Uterus (tissue), 4 donors: Measurements from ENCODE around the gene KLHL28. TPM values are rescaled to one million over a fixed set of nuclear protein-coding genes. Genes with fewer than 3 reads are reported as not detected.
A peak's percentile ranks its signal among the peaks of the same experiment; 100 is the strongest.

Experiments used
- DNase-seq, 2 donors: peaks; one replicate each; pipeline ENCODE4 v3.0.0-alpha.2; 2019 to 2020
- H3K27ac ChIP-seq, 2 donors: fragments of 200-600 bp; sonication (generic); 1 replicate in 1 of 2; 2 replicates in 1 of 2; pipeline ENCODE4 v1.5.1; 2016 to 2018
- H3K27me3 ChIP-seq, 2 donors: fragments of 200-600 bp; sonication (generic); one replicate each; pipeline ENCODE4 v1.5.1; 2018 to 2019; ENCODE audit warnings: control low read depth in 1 of 2
- H3K36me3 ChIP-seq, 2 donors: fragments of 200-600 bp; sonication (generic); one replicate each; pipeline ENCODE4 v1.5.1; 2019; ENCODE audit warnings: control low read depth in 1 of 2
- H3K4me1 ChIP-seq, 2 donors: fragments of 200-600 bp; sonication (generic); one replicate each; pipeline ENCODE4 v1.5.1; 2018 to 2019; ENCODE audit warnings: control low read depth in 1 of 2
- H3K4me3 ChIP-seq, 2 donors: fragments of 200-600 bp; sonication (generic); 1 replicate in 1 of 2; 2 replicates in 1 of 2; pipeline ENCODE4 v1.5.1; 2018 to 2019; ENCODE audit warnings: mild to moderate bottlenecking in 1 of 2
- H3K9me3 ChIP-seq, 2 donors: fragments of 200-600 bp; sonication (generic); one replicate each; pipeline ENCODE4 v1.5.1; 2019; ENCODE audit warnings: control low read depth in 1 of 2
- POLR2A ChIP-seq, 2 donors: fragments of 450-650 bp; IDR thresholded peaks; one replicate each; pipeline ENCODE4 v1.6.1; 2016; ENCODE audit warnings: antibody characterized with exemption in 2 of 2, mild to moderate bottlenecking in 1 of 2, moderate library complexity in 1 of 2
- intact Hi-C: fragments of 100-400 bp; cut with DNase I; formaldehyde crosslinking; loops from one replicate; pipeline ENCODE4 v1.15.1; 2023; ENCODE audit warnings: low total_unique reads
- total RNA-seq, 4 donors: library from RNA; depleted of rRNA in 3 of 4; stranded (reverse); fragments of >200 nt in 3 of 4; gene quantifications; one replicate each; pipeline versions ENCODE4 v1.1.0 to v1.2.4, GENCODE V29; 2014 to 2023
- TF ChIP-seq, protein P1 (sequence below), 4 experiments: fragments of 200-600 bp in 2 of 4; fragments of 450-650 bp in 2 of 4; sonication (generic) in 2 of 4; IDR thresholded peaks; one replicate each; pipeline ENCODE4 v1.5.1; 2016 to 2019; ENCODE audit warnings: antibody characterized with exemption in 4 of 4, mild to moderate bottlenecking in 2 of 4, moderate library complexity in 1 of 4
- donor health status: DM: yes; HTN: yes; CAD: no.

KLHL28 gene
- total RNA-seq, 4 donors from 2014 or later = 3.6 to 40.2 (median 16.0) TPM

- H3K27ac ChIP-seq = no peak overlapping the region
- H3K27me3 ChIP-seq = no peaks in the 10 kb centered on the region
- peaks cover 0 to 10% of the 10 kb centered on the region in 2 donors for H3K4me1 ChIP-seq
- peak overlapping the region; percentile 66 to 75 for H3K4me3 ChIP-seq
- H3K36me3 ChIP-seq = no peaks in the 10 kb centered on the region
- no peaks in the 10 kb centered on the region for H3K9me3 ChIP-seq
- no peak for DNase-seq
- no peak for TF ChIP-seq POLR2A (IDR thresholded peaks at IDR 0.05)
- TF ChIP-seq, protein P1, sequence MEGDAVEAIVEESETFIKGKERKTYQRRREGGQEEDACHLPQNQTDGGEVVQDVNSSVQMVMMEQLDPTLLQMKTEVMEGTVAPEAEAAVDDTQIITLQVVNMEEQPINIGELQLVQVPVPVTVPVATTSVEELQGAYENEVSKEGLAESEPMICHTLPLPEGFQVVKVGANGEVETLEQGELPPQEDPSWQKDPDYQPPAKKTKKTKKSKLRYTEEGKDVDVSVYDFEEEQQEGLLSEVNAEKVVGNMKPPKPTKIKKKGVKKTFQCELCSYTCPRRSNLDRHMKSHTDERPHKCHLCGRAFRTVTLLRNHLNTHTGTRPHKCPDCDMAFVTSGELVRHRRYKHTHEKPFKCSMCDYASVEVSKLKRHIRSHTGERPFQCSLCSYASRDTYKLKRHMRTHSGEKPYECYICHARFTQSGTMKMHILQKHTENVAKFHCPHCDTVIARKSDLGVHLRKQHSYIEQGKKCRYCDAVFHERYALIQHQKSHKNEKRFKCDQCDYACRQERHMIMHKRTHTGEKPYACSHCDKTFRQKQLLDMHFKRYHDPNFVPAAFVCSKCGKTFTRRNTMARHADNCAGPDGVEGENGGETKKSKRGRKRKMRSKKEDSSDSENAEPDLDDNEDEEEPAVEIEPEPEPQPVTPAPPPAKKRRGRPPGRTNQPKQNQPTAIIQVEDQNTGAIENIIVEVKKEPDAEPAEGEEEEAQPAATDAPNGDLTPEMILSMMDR (IDR thresholded peaks at IDR 0.05) = no peak
- intact Hi-C loops = loop anchor here (10.0 kb wide), 1 partner anchor 69 kb away; a partner anchor contains a TSS
These were observed 2.1 kb upstream of the KLHL28 start for GRCh38 chr14:44963775-44964380.

- no peaks in the 10 kb centered on the region for H3K36me3 ChIP-seq
- peak overlapping the region; percentile 77 to 91 for H3K27ac ChIP-seq
- TF ChIP-seq POLR2A (IDR thresholded peaks at IDR 0.05) = no peak
- TF ChIP-seq, protein P1 (IDR thresholded peaks at IDR 0.05) = no peak
- no peaks in the 10 kb centered on the region for H3K27me3 ChIP-seq
- intact Hi-C loops = loop anchor here (10.0 kb wide), 1 partner anchor 68 kb away; a partner anchor contains a TSS
- no peak for DNase-seq
- peak overlapping the region; percentile 66 to 75 for H3K4me3 ChIP-seq
- H3K4me1 ChIP-seq = peaks cover 2 to 10% of the 10 kb centered on the region in 2 donors
- no peaks in the 10 kb centered on the region for H3K9me3 ChIP-seq
These were observed 1.3 kb upstream of the KLHL28 start for GRCh38 chr14:44963044-44963528.

DNA sequence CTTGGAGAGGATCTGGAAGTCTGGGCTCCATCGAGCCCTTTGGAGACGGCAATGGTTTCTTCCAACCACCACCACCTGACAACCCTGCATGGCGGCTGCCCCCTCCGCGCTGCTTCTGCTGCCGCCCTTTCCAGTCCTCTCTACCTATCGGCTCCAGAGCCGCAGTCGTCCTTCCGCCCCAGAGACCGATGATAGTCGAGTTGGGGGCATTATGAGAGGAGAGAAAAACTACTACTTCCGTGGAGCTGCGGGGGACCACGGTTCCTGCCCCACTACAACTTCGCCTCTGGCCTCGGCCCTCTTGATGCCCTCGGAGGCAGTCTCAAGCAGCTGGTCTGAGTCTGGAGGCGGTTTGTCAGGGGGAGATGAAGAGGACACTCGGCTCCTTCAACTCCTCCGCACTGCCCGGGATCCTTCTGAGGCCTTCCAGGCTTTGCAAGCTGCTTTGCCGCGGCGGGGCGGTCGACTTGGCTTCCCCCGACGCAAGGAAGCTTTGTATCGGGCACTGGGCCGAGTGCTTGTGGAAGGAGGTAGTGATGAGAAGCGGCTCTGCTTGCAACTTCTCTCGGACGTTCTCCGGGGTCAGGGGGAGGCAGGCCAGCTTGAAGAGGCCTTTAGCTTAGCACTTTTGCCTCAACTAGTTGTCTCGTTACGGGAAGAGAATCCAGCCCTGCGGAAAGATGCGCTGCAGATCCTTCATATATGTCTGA lies 742 bp upstream of the KLHL28 start:
- intact Hi-C loops = loop anchor here (10.0 kb wide), 1 partner anchor 68 kb away; a partner anchor contains a TSS
- peak; percentile 53 for DNase-seq

GRCh38 chr14:44961151-44961553 lies 595 bp downstream of the KLHL28 start:
- Histone ChIP-seq H3K27me3 (no peaks in the 10 kb centered on the region), H3K27ac (peak overlapping the region; percentile 86 to 91), H3K36me3 (no peaks in the 10 kb centered on the region), H3K4me3 (peak overlapping the region; percentile 66 to 75), H3K9me3 (no peaks in the 10 kb centered on the region), H3K4me1 (peaks cover 3 to 10% of the 10 kb centered on the region in 2 donors)
- intact Hi-C loops = loop anchor here (10.0 kb wide), 1 partner anchor 66 kb away; a partner anchor contains a TSS
- DNase-seq = peak; percentile 55 to 57
- TF ChIP-seq, protein P1 (IDR thresholded peaks at IDR 0.05) = no peak
- TF ChIP-seq POLR2A (IDR thresholded peaks at IDR 0.05) = no peak

More for the DNA sequence above, 742 bp upstream of the KLHL28 start:
- TF ChIP-seq, protein P1 (IDR thresholded peaks at IDR 0.05) = no peak
- TF ChIP-seq POLR2A (IDR thresholded peaks at IDR 0.05) = no peak
- Histone ChIP-seq H3K27ac (peak overlapping the region; percentile 77 to 91), H3K4me3 (peak overlapping the region; percentile 66 to 75), H3K9me3 (no peaks in the 10 kb centered on the region), H3K36me3 (no peaks in the 10 kb centered on the region), H3K27me3 (no peaks in the 10 kb centered on the region), H3K4me1 (peaks cover 3 to 10% of the 10 kb centered on the region in 2 donors)

GRCh38 chr14:44960646-44961045 lies 1.1 kb downstream of the KLHL28 start:
- TF ChIP-seq POLR2A (IDR thresholded peaks at IDR 0.05) = no peak
- TF ChIP-seq, protein P1 (IDR thresholded peaks at IDR 0.05) = no peak
- Histone ChIP-seq H3K4me1 (peaks cover 3 to 10% of the 10 kb centered on the region in 2 donors), H3K27ac (peak overlapping the region; percentile 86 to 91), H3K9me3 (no peaks in the 10 kb centered on the region), H3K4me3 (peak overlapping the region; percentile 66 to 75), H3K27me3 (no peaks in the 10 kb centered on the region), H3K36me3 (no peaks in the 10 kb centered on the region)
- no peak for DNase-seq
- intact Hi-C loops = loop anchor here (10.0 kb wide), 1 partner anchor 66 kb away; a partner anchor contains a TSS
